ENCODE measurements around the gene ARHGAP32.

The ARHGAP32 gene

GRCh38 chr11:129106788-129107187, 85.3 kb downstream of the ARHGAP32 start:
- Histone ChIP-seq H3K4me1 (no peaks in the 10 kb centered on the region), H3K9ac (no peak overlapping the region), H3K27ac (no peak overlapping the region), H3K9me3 (replicated peaks in 1 of 11) (peaks cover 21 to 45% (median 33%) of the 10 kb centered on the region in 11 experiments), H4K20me1 (no peaks in the 10 kb centered on the region), H3K27me3 (no peaks in the 10 kb centered on the region), H3K4me3 (no peak overlapping the region), H3K36me3 (peaks cover 0 to 14% (median 0%) of the 10 kb centered on the region in 11 experiments; a peak in 4 of 22 replicates), H3K4me2 (no peak overlapping the region)
- no peak for TF ChIP-seq Cebpa-rat (IDR thresholded peaks at IDR 0.05)

- Histone ChIP-seq H3K4me3 (no peak overlapping the region), H3K9ac (no peak overlapping the region), H3K9me3 (replicated peaks in 1 of 11) (peaks cover 48 to 82% (median 71%) of the 10 kb centered on the region in 11 experiments), H3K4me1 (no peaks in the 10 kb centered on the region), H3K27me3 (no peaks in the 10 kb centered on the region), H3K4me2 (no peak overlapping the region), H3K27ac (no peak overlapping the region), H3K36me3 (peaks cover 0 to 35% (median 14%) of the 10 kb centered on the region in 11 experiments; a peak in 11 of 22 replicates), H4K20me1 (no peaks in the 10 kb centered on the region)
- no peak for TF ChIP-seq Cebpa-rat (IDR thresholded peaks at IDR 0.05)
Measured at GRCh38 chr11:129102756-129103155, 89.4 kb downstream of the ARHGAP32 start.

GRCh38 chr11:129102225-129102624, 89.9 kb downstream of the ARHGAP32 start:
- Histone ChIP-seq H3K9ac (no peak overlapping the region), H3K4me1 (no peaks in the 10 kb centered on the region), H3K4me3 (no peak overlapping the region), H3K27ac (no peak overlapping the region), H3K4me2 (no peak overlapping the region), H3K9me3 (replicated peaks in 1 of 11) (peaks cover 53 to 82% (median 72%) of the 10 kb centered on the region in 11 experiments), H3K36me3 (peaks cover 0 to 35% (median 16%) of the 10 kb centered on the region in 11 experiments; a peak in 11 of 22 replicates), H3K27me3 (no peaks in the 10 kb centered on the region), H4K20me1 (no peaks in the 10 kb centered on the region)
- TF ChIP-seq Cebpa-rat (IDR thresholded peaks at IDR 0.05) = no peak

- Histone ChIP-seq H4K20me1 (0 out of 22 replicates have a peak, but pooled peaks cover 0 to 5% (median 0%) of the 10 kb centered on the region in 11 experiments), H3K4me3 (no peak overlapping the region), H3K9me3 (replicated peaks in 1 of 11) (peaks cover 14 to 19% (median 18%) of the 10 kb centered on the region in 11 experiments), H3K36me3 (0 out of 22 replicates have a peak, but pooled peaks cover 0 to 5% (median 0%) of the 10 kb centered on the region in 11 experiments), H3K9ac (no peak overlapping the region), H3K4me2 (no peak overlapping the region), H3K27me3 (no peaks in the 10 kb centered on the region), H3K4me1 (peaks cover 0 to 6% (median 0%) of the 10 kb centered on the region in 10 experiments; a peak in 1 of 20 replicates), H3K27ac (no peak overlapping the region)
- TF ChIP-seq Cebpa-rat (IDR thresholded peaks at IDR 0.05) = 0 out of 22 replicates have a peak, but pooled peaks of 1 of the 11 experiments have one; percentile 32
Measured at GRCh38 chr11:129093283-129093682, 98.8 kb downstream of the ARHGAP32 start.

- Histone ChIP-seq H4K20me1 (no peaks in the 10 kb centered on the region), H3K4me2 (no peak overlapping the region), H3K4me3 (no peak overlapping the region), H3K27me3 (no peaks in the 10 kb centered on the region), H3K27ac (no peak overlapping the region), H3K4me1 (peaks cover 0 to 6% (median 0%) of the 10 kb centered on the region in 10 experiments; a peak in 1 of 20 replicates), H3K36me3 (peaks cover 0 to 9% (median 0%) of the 10 kb centered on the region in 11 experiments; a peak in 5 of 22 replicates), H3K9me3 (replicated peaks in 1 of 11) (peaks cover 5 to 15% (median 10%) of the 10 kb centered on the region in 11 experiments; a peak in 20 of 22 replicates), H3K9ac (no peak overlapping the region)
- TF ChIP-seq Cebpa-rat (IDR thresholded peaks at IDR 0.05) = no peak
Measured at GRCh38 chr11:129090056-129090455, 102.1 kb downstream of the ARHGAP32 start.

GRCh38 chr11:129089279-129089678, 102.8 kb downstream of the ARHGAP32 start:
- Histone ChIP-seq H3K9me3 (replicated peaks in 1 of 11) (peaks cover 13 to 23% (median 17%) of the 10 kb centered on the region in 11 experiments), H4K20me1 (no peaks in the 10 kb centered on the region), H3K4me3 (no peak overlapping the region), H3K36me3 (peaks cover 0 to 14% (median 0%) of the 10 kb centered on the region in 11 experiments; a peak in 5 of 22 replicates), H3K27ac (no peak overlapping the region), H3K4me1 (peaks cover 0 to 6% (median 0%) of the 10 kb centered on the region in 10 experiments; a peak in 1 of 20 replicates), H3K27me3 (no peaks in the 10 kb centered on the region), H3K9ac (no peak overlapping the region), H3K4me2 (no peak overlapping the region)
- no peak for TF ChIP-seq Cebpa-rat (IDR thresholded peaks at IDR 0.05)

GRCh38 chr11:129086976-129087375, 105.1 kb downstream of the ARHGAP32 start:
- no peak for TF ChIP-seq Cebpa-rat (IDR thresholded peaks at IDR 0.05)
- peaks cover 0 to 14% (median 6%) of the 10 kb centered on the region in 11 experiments; a peak in 7 of 22 replicates for H3K36me3 ChIP-seq

GRCh38 chr11:129077191-129077590, 114.9 kb downstream of the ARHGAP32 start:
- no peaks in the 10 kb centered on the region for H3K27me3 ChIP-seq
- H3K27ac ChIP-seq = no peak overlapping the region
- H3K4me1 ChIP-seq = no peaks in the 10 kb centered on the region
- H3K36me3 ChIP-seq = peaks cover 0 to 5% (median 0%) of the 10 kb centered on the region in 11 experiments; a peak in 2 of 22 replicates
- no peak for TF ChIP-seq Cebpa-rat (IDR thresholded peaks at IDR 0.05)
- no peak overlapping the region for H3K4me2 ChIP-seq
- H3K9me3 ChIP-seq (replicated peaks in 1 of 11) = peaks cover 21 to 34% (median 31%) of the 10 kb centered on the region in 11 experiments; a peak in 20 of 22 replicates
- no peak overlapping the region for H3K9ac ChIP-seq
- H3K4me3 ChIP-seq = no peak overlapping the region
- H4K20me1 ChIP-seq = no peaks in the 10 kb centered on the region

More at GRCh38 chr11:129086976-129087375, 105.1 kb downstream of the ARHGAP32 start:
- Histone ChIP-seq H3K27me3 (no peaks in the 10 kb centered on the region), H3K9me3 (replicated peaks in 1 of 11) (peaks cover 31 to 44% (median 39%) of the 10 kb centered on the region in 11 experiments), H3K4me2 (no peak overlapping the region), H4K20me1 (no peaks in the 10 kb centered on the region), H3K4me1 (peaks cover 0 to 6% (median 0%) of the 10 kb centered on the region in 10 experiments; a peak in 1 of 20 replicates), H3K9ac (no peak overlapping the region), H3K27ac (no peak overlapping the region), H3K4me3 (no peak overlapping the region)

GRCh38 chr11:129075757-129076156, 116.4 kb downstream of the ARHGAP32 start:
- H4K20me1 ChIP-seq = no peaks in the 10 kb centered on the region
- H3K4me2 ChIP-seq = no peak overlapping the region
- no peaks in the 10 kb centered on the region for H3K4me1 ChIP-seq
- no peak overlapping the region for H3K9ac ChIP-seq
- TF ChIP-seq Cebpa-rat (IDR thresholded peaks at IDR 0.05) = no peak
- peaks cover 0 to 5% (median 0%) of the 10 kb centered on the region in 11 experiments; a peak in 2 of 22 replicates for H3K36me3 ChIP-seq
- no peaks in the 10 kb centered on the region for H3K27me3 ChIP-seq
- no peak overlapping the region for H3K4me3 ChIP-seq
- H3K9me3 ChIP-seq (replicated peaks in 1 of 11) = peaks cover 17 to 32% (median 22%) of the 10 kb centered on the region in 11 experiments; a peak in 18 of 22 replicates
- H3K27ac ChIP-seq = no peak overlapping the region
